ENCODE data around the gene ADH5. TPM values are rescaled to one million over a fixed set of nuclear protein-coding genes. Genes with fewer than 3 reads are reported as not detected.

Gene ADH5
- total RNA-seq, 1 donor from 2014 or later = 129 TPM

DNA sequence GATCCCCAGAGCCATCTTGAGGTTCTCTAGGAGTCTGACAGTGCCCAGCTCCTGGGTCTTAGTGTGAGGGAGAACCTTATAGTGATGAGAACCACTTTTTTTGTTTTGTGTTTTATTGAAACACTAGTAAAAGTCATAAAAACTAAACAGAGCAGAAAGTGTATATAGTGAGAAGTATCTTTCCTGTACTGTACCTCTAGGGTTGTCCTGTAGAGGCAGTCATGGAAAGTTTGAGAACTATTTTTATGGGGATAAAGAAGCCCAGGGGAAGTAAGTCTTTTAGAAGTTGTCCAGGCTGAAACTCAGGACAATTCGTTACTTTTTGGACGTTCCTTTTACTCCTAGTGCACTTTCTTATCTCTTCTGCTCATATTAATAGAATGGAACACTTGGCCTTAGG lies 40.9 kb downstream of the ADH5 start:
- intact Hi-C loops (cut with DNase I) = no loop called here
- Histone ChIP-seq H3K27ac (no peak overlapping the region), H3K27me3 (no peaks in the 10 kb centered on the region), H3K4me1 (no peaks in the 10 kb centered on the region), H3K4me3 (no peak overlapping the region), H3K36me3 (peaks cover 0 to 36% of the 10 kb centered on the region in 2 donors), H3K9me3 (no peaks in the 10 kb centered on the region)
- no peak for TF ChIP-seq POLR2A (IDR thresholded peaks at IDR 0.05)
- no peak for TF ChIP-seq POLR2AphosphoS5 (IDR thresholded peaks at IDR 0.05; ENCODE audit: insufficient read depth in 1 of 2, low read depth in 1 of 2)
- TF ChIP-seq, protein P1, sequence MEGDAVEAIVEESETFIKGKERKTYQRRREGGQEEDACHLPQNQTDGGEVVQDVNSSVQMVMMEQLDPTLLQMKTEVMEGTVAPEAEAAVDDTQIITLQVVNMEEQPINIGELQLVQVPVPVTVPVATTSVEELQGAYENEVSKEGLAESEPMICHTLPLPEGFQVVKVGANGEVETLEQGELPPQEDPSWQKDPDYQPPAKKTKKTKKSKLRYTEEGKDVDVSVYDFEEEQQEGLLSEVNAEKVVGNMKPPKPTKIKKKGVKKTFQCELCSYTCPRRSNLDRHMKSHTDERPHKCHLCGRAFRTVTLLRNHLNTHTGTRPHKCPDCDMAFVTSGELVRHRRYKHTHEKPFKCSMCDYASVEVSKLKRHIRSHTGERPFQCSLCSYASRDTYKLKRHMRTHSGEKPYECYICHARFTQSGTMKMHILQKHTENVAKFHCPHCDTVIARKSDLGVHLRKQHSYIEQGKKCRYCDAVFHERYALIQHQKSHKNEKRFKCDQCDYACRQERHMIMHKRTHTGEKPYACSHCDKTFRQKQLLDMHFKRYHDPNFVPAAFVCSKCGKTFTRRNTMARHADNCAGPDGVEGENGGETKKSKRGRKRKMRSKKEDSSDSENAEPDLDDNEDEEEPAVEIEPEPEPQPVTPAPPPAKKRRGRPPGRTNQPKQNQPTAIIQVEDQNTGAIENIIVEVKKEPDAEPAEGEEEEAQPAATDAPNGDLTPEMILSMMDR (IDR thresholded peaks at IDR 0.05) = no peak
- DNase-seq (ENCODE audit: extremely low spot score in 2 of 2) = no peak

DNA sequence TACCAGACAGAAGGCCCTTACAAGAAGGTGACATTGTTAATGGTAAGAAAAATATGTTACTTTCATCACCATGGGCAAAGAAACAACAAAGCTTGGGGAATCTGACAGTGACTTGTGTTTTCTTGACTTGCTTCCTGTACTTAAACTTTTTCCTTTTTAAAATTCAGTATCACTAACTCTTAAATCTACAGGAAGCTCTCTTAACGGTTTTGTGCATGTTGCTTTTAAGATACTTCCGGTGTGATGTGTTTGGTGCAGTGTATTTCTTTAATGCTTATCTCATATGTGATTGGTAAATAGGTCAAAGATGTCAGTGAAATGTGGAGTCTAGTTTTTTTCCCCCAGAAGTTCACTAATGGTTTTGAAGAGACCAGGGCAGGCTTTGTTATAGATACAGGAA lies 45.2 kb downstream of the ADH5 start:
- H3K4me3 ChIP-seq = no peak overlapping the region
- H3K27me3 ChIP-seq = no peaks in the 10 kb centered on the region
- TF ChIP-seq POLR2A (IDR thresholded peaks at IDR 0.05) (no peak), POLR2AphosphoS5 (IDR thresholded peaks at IDR 0.05; ENCODE audit: insufficient read depth in 1 of 2, low read depth in 1 of 2) (no peak)
- TF ChIP-seq, protein P1 (IDR thresholded peaks at IDR 0.05) = no peak
- no peak overlapping the region for H3K27ac ChIP-seq
- H3K36me3 ChIP-seq = peaks cover 0 to 9% of the 10 kb centered on the region in 2 donors
- no peak for DNase-seq (ENCODE audit: extremely low spot score in 2 of 2)
- H3K9me3 ChIP-seq = peaks cover 4% of the 10 kb centered on the region
- no peaks in the 10 kb centered on the region for H3K4me1 ChIP-seq
- intact Hi-C loops (cut with DNase I) = no loop called here

DNA sequence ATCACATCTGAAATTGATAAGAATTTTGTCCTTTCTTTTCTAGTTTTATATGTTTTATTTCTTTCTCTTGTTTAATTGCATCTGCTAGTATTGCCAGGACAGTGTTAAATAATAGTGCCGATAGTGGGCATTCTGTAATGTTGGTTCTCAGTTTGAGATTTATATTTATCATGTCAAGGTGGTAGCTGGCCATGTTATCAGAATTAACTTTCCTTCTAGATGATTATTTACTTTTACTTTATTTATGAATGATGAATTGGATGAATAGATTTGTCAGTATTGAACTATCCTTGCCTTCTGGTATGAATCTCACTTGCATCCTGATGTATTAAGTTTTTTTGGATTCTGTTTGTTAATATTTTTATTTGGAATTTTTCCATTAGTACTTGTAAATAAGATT lies 50.4 kb downstream of the ADH5 start:
- H3K36me3 ChIP-seq = peaks cover 0 to 7% of the 10 kb centered on the region in 2 donors
- H3K9me3 ChIP-seq = peaks cover 12% of the 10 kb centered on the region
- intact Hi-C loops (cut with DNase I) = no loop called here
- no peaks in the 10 kb centered on the region for H3K27me3 ChIP-seq
- no peaks in the 10 kb centered on the region for H3K4me1 ChIP-seq
- no peak overlapping the region for H3K4me3 ChIP-seq
- DNase-seq (ENCODE audit: extremely low spot score in 2 of 2) = no peak
- no peak overlapping the region for H3K27ac ChIP-seq
- TF ChIP-seq POLR2AphosphoS5 (IDR thresholded peaks at IDR 0.05; ENCODE audit: insufficient read depth in 1 of 2, low read depth in 1 of 2) (no peak), POLR2A (IDR thresholded peaks at IDR 0.05) (no peak)
- TF ChIP-seq, protein P1 (IDR thresholded peaks at IDR 0.05) = no peak

DNA sequence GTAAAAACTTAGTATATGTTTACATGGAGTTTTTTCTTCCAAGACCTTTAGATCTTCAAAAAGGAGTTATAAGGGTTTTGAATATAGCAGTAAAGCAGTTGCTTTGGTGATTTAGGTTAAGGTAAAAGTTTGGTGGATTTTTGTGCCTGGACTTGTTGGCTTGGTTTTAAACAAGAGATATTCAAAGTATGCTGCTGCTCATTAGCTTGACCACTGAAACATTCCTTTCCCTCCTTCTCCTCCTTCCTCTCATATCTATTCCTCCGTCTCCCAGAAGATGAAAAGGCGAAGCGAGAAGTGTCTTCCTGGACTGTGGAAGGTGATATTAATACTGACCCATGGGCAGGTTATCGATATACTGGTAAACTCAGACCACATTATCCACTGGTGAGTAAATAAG lies 54.6 kb downstream of the ADH5 start:
- Histone ChIP-seq H3K4me1 (no peaks in the 10 kb centered on the region), H3K27ac (no peak overlapping the region), H3K9me3 (peaks cover 12% of the 10 kb centered on the region), H3K36me3 (peaks cover 0 to 7% of the 10 kb centered on the region in 2 donors), H3K27me3 (no peaks in the 10 kb centered on the region), H3K4me3 (no peak overlapping the region)
- TF ChIP-seq POLR2AphosphoS5 (IDR thresholded peaks at IDR 0.05; ENCODE audit: insufficient read depth in 1 of 2, low read depth in 1 of 2) = no peak
- TF ChIP-seq POLR2A (IDR thresholded peaks at IDR 0.05) = no peak
- TF ChIP-seq, protein P1 (IDR thresholded peaks at IDR 0.05) = no peak
- intact Hi-C loops (cut with DNase I) = no loop called here
- no peak for DNase-seq (ENCODE audit: extremely low spot score in 2 of 2)

DNA sequence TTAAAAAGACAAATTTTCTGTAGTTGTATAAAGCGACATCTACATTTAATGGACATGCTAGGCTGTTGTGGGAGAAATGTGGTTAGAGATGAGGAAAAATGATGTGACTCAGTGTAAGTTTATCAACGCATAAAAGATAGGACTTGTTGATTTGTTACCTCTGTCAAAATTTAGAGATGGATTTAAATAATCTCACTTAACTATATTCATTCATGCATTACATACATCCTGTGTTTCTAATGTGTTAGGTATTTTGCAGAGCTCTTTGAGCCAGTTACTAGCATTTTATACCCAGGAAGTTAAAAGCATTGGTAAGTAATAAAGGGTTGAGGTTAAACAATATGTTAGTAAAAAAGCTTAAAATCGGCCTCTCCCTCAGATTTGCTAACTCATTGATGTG lies 58.7 kb downstream of the ADH5 start:
- Histone ChIP-seq H3K27ac (no peak overlapping the region), H3K4me3 (no peak overlapping the region), H3K36me3 (no peaks in the 10 kb centered on the region), H3K27me3 (no peaks in the 10 kb centered on the region), H3K4me1 (peaks cover 8% of the 10 kb centered on the region), H3K9me3 (no peaks in the 10 kb centered on the region)
- DNase-seq (ENCODE audit: extremely low spot score in 2 of 2) = no peak
- TF ChIP-seq POLR2AphosphoS5 (IDR thresholded peaks at IDR 0.05; ENCODE audit: insufficient read depth in 1 of 2, low read depth in 1 of 2) = no peak
- intact Hi-C loops (cut with DNase I) = no loop called here

Measured in vagina (tissue), 2 donors.